ENCODE measurements around the gene PLPPR3.
"Not testable (repeated sequence)": the region's sequence is repeated elsewhere in the genome, so short reads cannot be mapped to it uniquely, and the experiment has no call there.

PLPPR3 gene

DNA sequence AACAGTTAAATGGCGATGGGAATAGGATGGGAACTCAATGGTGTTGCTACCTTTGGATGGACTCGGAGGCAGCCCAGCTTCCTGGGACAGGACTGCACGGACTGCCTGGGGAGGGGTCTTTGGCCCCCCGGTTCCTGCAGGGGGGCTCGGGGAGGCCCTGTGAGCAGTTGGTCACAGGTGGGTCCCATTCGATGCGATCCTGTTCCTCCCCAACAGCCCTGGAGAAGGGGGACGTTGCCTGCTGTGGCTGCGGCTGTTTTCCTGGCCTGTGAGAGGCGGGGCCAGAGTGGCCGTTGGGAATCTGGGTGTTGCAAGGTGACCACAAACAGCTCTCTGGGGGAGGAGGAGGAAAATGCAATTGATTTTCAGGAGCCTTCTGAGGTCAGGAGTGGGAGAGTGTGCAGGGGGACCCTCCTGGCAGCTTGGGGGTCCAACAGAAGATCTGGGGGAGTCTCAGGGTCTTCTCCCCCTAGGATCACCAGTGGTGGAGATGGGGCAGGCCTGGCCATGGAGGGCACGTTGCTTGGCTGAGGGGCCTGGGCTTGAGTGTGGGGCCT is 1.9 kb upstream of the PLPPR3 start:
- Histone ChIP-seq H3K27me3 (ENCODE audit: insufficient read depth, poor library complexity, severe bottlenecking) (no peaks in the 10 kb centered on the region), H3K27ac (replicated peaks) (peak overlapping the region; percentile 98), H3K4me3 (replicated peaks; ENCODE audit: insufficient read depth, low read length) (peak overlapping the region; percentile 24)
- TF ChIP-seq POLR2AphosphoS5 (IDR thresholded peaks at IDR 0.05; ENCODE audit: low read depth) = peak; percentile 89
- no peak for TF ChIP-seq GABPA (IDR thresholded peaks at IDR 0.05; ENCODE audit: low read depth)
- TF ChIP-seq, protein P1, sequence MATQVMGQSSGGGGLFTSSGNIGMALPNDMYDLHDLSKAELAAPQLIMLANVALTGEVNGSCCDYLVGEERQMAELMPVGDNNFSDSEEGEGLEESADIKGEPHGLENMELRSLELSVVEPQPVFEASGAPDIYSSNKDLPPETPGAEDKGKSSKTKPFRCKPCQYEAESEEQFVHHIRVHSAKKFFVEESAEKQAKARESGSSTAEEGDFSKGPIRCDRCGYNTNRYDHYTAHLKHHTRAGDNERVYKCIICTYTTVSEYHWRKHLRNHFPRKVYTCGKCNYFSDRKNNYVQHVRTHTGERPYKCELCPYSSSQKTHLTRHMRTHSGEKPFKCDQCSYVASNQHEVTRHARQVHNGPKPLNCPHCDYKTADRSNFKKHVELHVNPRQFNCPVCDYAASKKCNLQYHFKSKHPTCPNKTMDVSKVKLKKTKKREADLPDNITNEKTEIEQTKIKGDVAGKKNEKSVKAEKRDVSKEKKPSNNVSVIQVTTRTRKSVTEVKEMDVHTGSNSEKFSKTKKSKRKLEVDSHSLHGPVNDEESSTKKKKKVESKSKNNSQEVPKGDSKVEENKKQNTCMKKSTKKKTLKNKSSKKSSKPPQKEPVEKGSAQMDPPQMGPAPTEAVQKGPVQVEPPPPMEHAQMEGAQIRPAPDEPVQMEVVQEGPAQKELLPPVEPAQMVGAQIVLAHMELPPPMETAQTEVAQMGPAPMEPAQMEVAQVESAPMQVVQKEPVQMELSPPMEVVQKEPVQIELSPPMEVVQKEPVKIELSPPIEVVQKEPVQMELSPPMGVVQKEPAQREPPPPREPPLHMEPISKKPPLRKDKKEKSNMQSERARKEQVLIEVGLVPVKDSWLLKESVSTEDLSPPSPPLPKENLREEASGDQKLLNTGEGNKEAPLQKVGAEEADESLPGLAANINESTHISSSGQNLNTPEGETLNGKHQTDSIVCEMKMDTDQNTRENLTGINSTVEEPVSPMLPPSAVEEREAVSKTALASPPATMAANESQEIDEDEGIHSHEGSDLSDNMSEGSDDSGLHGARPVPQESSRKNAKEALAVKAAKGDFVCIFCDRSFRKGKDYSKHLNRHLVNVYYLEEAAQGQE (IDR thresholded peaks at IDR 0.05; ENCODE audit: insufficient replicate concordance, low read depth) = peak; percentile 44
- peak; percentile 89 to 97 for DNase-seq (ENCODE audit: low read depth in 1 of 2, low spot score in 1 of 2)

DNA sequence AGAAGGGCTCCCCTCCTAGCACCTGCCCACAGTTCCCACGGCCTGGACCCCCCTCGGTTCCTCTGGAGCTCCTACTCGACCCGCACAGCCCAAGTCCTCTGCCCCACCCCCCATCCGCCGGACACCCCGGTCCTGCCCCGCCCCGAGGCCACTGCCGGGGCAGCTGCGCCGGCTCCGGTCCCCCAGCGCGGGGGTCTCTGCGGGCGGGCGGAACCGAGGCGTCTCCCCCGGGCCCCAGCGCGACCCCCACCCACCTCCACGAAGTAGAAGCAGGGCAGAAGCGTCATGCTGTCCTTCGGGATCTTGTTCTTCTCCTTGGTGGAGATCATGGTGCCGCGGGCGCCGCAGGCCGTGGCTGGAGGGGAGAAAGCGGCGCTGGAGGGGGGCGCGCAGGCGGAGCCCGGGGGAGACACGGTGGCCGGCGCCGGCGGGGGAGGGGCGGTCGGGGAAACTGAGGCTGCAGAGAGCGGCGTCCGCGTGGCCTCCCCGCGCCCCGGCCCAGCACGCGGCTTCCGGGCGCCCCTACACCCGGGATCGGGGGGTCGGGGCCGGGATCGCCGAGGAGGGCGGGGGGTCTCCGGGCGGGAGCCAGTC is 427 bp downstream of the PLPPR3 start:
- DNase-seq (ENCODE audit: low read depth in 1 of 2, low spot score in 1 of 2) = peak in 1 of 2 experiments; percentile 84
- no peaks in the 10 kb centered on the region for H3K27me3 ChIP-seq (ENCODE audit: insufficient read depth, poor library complexity, severe bottlenecking)
- TF ChIP-seq, protein P1 (IDR thresholded peaks at IDR 0.05; ENCODE audit: insufficient replicate concordance, low read depth) = peak; percentile 15
- TF ChIP-seq, protein P2, sequence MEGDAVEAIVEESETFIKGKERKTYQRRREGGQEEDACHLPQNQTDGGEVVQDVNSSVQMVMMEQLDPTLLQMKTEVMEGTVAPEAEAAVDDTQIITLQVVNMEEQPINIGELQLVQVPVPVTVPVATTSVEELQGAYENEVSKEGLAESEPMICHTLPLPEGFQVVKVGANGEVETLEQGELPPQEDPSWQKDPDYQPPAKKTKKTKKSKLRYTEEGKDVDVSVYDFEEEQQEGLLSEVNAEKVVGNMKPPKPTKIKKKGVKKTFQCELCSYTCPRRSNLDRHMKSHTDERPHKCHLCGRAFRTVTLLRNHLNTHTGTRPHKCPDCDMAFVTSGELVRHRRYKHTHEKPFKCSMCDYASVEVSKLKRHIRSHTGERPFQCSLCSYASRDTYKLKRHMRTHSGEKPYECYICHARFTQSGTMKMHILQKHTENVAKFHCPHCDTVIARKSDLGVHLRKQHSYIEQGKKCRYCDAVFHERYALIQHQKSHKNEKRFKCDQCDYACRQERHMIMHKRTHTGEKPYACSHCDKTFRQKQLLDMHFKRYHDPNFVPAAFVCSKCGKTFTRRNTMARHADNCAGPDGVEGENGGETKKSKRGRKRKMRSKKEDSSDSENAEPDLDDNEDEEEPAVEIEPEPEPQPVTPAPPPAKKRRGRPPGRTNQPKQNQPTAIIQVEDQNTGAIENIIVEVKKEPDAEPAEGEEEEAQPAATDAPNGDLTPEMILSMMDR (IDR thresholded peaks at IDR 0.05; ENCODE audit: insufficient read depth, low read length) = no peak
- H3K27ac ChIP-seq (replicated peaks) = peak overlapping the region; percentile 98
- H3K4me3 ChIP-seq (replicated peaks; ENCODE audit: insufficient read depth, low read length) = peak overlapping the region; percentile 55

DNA sequence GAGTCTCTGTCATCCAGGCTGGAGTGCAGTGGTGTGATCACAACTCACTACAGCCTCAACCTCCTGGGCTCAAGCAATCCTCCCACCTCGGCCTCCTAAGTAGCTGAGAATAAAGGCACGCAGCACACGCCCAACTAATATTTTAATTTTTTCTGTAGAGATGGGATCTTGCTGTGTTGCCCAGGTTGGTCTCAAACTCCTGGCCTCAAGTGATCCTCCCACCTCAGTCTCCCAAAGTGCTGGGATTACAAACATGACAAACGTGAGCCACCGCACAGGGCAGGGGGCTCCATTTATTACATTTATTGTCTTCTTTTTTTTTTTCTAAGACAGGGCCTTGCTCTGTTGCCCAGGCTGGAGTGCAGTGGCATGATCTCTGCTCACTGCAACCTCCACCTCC is 1.5 kb downstream of the PLPPR3 start:
- H3K27me3 ChIP-seq (ENCODE audit: insufficient read depth, poor library complexity, severe bottlenecking) = not testable (repeated sequence)

DNA sequence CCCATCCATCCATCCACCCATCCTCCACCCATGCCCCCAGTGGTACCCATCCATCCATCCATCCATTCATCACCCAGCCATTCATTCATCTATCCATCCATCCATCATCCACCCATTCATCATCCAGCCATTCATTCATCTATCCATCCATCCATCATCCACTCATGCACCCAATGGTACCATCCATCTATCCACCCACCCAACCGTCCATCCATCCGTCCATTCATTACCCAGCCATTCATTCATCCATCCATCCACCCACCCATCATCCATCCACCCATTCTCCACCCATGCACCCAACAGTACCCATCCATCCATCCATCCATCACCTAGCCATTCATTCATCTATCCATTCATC is 5.3 kb downstream of the PLPPR3 start:
- H3K27me3 ChIP-seq (ENCODE audit: insufficient read depth, poor library complexity, severe bottlenecking) = no peaks in the 10 kb centered on the region
- H3K4me3 ChIP-seq (replicated peaks; ENCODE audit: insufficient read depth, low read length) = no peak overlapping the region
- no peak overlapping the region for H3K27ac ChIP-seq (replicated peaks)
- TF ChIP-seq, protein P1 (IDR thresholded peaks at IDR 0.05; ENCODE audit: insufficient replicate concordance, low read depth) = no peak
- no peak for TF ChIP-seq GABPA (IDR thresholded peaks at IDR 0.05; ENCODE audit: low read depth)
- no peak for DNase-seq (ENCODE audit: low read depth in 1 of 2, low spot score in 1 of 2)

More for the DNA sequence above, 1.5 kb downstream of the PLPPR3 start:
- Histone ChIP-seq H3K27ac (replicated peaks) (peak overlapping the region; percentile 98), H3K4me3 (replicated peaks; ENCODE audit: insufficient read depth, low read length) (peak overlapping the region; percentile 55)
- not testable (repeated sequence) for DNase-seq (ENCODE audit: low read depth in 1 of 2, low spot score in 1 of 2)
